ENCODE results near the gene INTS15.

DNA sequence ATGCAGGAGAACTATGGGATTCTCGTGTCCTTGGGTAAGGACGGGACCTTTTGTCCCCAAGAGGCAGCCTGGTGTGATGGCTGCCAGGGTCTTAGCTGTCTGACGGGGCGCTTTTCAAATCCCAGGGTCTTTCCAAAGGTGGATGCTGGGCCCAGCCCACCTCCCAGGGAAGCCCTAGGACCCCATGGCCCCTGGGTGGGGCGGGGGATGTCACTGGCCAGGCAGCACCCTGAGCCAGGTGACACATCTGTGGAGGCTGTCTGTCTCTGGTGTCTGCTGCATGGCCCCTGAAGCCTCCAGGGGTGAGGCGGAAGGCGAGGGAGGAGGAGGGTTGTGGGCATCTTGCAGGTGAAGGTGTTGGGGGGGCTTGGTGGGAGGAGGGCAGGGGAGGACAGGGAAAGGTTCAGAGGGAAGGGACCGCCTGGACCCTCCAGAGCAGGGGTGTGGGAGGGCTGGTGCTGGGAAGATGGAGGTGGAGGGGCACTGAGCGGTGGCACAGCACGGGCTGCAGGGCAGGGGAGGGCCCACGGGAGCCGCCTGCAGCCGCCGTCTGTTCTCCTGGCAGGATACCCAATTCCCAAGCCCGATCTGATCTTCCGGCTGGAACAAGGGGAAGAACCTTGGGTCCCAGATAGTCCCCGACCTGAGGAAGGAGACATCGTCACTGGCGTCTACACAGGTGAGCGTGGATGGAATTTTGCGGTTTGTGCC is 54.2 kb downstream of the INTS15 start:
- TF ChIP-seq POLR2A (IDR thresholded peaks at IDR 0.05; ENCODE audit: low read depth, low read length) (no peak), POLR2AphosphoS5 (IDR thresholded peaks at IDR 0.05; ENCODE audit: insufficient read depth, low read depth, low read length) (no peak), GATA2 (IDR thresholded peaks at IDR 0.05; ENCODE audit: insufficient read depth, insufficient read length, low read depth, low read length) (no peak)
- TF ChIP-seq, protein P1, sequence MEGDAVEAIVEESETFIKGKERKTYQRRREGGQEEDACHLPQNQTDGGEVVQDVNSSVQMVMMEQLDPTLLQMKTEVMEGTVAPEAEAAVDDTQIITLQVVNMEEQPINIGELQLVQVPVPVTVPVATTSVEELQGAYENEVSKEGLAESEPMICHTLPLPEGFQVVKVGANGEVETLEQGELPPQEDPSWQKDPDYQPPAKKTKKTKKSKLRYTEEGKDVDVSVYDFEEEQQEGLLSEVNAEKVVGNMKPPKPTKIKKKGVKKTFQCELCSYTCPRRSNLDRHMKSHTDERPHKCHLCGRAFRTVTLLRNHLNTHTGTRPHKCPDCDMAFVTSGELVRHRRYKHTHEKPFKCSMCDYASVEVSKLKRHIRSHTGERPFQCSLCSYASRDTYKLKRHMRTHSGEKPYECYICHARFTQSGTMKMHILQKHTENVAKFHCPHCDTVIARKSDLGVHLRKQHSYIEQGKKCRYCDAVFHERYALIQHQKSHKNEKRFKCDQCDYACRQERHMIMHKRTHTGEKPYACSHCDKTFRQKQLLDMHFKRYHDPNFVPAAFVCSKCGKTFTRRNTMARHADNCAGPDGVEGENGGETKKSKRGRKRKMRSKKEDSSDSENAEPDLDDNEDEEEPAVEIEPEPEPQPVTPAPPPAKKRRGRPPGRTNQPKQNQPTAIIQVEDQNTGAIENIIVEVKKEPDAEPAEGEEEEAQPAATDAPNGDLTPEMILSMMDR (IDR thresholded peaks at IDR 0.05; ENCODE audit: extremely low read depth in 1 of 2, insufficient read depth in 1 of 2, low read depth in 1 of 2, low read length in 2 of 2): no peak
